T-cell (primary cell): ENCODE results near the gene OR10H3. TPM values are rescaled to one million over a fixed set of nuclear protein-coding genes. Genes with fewer than 3 reads are reported as not detected.

Experiments
- ATAC-seq, 4 experiments: fragments of 200-7000 bp in 3 of 4; fragments of 150-1000 bp in 1 of 4; cut with Tn5 transposase; replicated peaks in 1 of 4; 1 replicate in 3 of 4; 2 replicates in 1 of 4; pipeline ENCODE4 v1.10.0; 2021; ENCODE audit warnings: moderate library complexity in 3 of 4, mild to moderate bottlenecking in 2 of 4, moderate number of reproducible peaks in 1 of 4
- CTCF ChIA-PET, 2 donors: fragments of 300-600 bp; sonication (Branson Sonifier 250); formaldehyde crosslinking; loops; one replicate each; lab custom pipeline; 2022; ENCODE audit warnings: antibody characterized with exemption in 2 of 2; lab: Charles Lee
- POLR2A ChIA-PET, 2 donors: fragments of 300-600 bp; sonication (Branson Sonifier 250); formaldehyde crosslinking; loops; one replicate each; lab custom pipeline; 2022; ENCODE audit warnings: antibody characterized with exemption in 2 of 2; lab: Charles Lee
- DNase-seq, 35 experiments: peaks; one replicate each; pipeline versions ENCODE4 v3.0.0 to v3.0.0-alpha.2; 2013 to 2023
- H3K27ac ChIP-seq: one replicate; pipeline ENCODE4 v1.5.1; 2013; ENCODE audit warnings: low read length
- H3K27me3 ChIP-seq, 2 experiments: replicated peaks in 1 of 2; 1 replicate in 1 of 2; 2 replicates in 1 of 2; pipeline versions ENCODE4 v1.6.1 to v1.7.0; 2013; ENCODE audit warnings: low read length in 1 of 2, mixed read lengths in 1 of 2; ENCODE audit not compliant: control insufficient read depth in 2 of 2, insufficient read depth in 2 of 2; ENCODE audit errors: extremely low read depth in 1 of 2
- H3K36me3 ChIP-seq, 2 donors: 1 replicate in 1 of 2; 2 replicates in 1 of 2; pipeline versions ENCODE4 v1.6.1 to v1.7.0; 2013; ENCODE audit warnings: low read length in 1 of 2; ENCODE audit not compliant: control insufficient read depth in 2 of 2, insufficient read depth in 1 of 2; ENCODE audit errors: extremely low read depth in 1 of 2
- H3K4me1 ChIP-seq, 2 experiments: 1 replicate in 1 of 2; 2 replicates in 1 of 2; pipeline versions ENCODE4 v1.6.1 to v1.7.0; 2013; ENCODE audit warnings: low read length in 2 of 2, mixed read lengths in 1 of 2; ENCODE audit not compliant: insufficient read depth in 2 of 2, control insufficient read depth in 1 of 2; ENCODE audit errors: extremely low read depth in 1 of 2
- H3K4me3 ChIP-seq, 2 donors: 1 replicate in 1 of 2; 2 replicates in 1 of 2; pipeline versions ENCODE4 v1.5.1 to v1.7.0; 2013; ENCODE audit warnings: mild to moderate bottlenecking in 2 of 2, low read length in 1 of 2, moderate library complexity in 1 of 2; ENCODE audit not compliant: control insufficient read depth in 1 of 2; ENCODE audit errors: extremely low read depth in 1 of 2
- H3K9me3 ChIP-seq: 2 replicates; pipeline ENCODE4 v1.7.0; 2013
- H3K27ac Mint-ChIP-seq, 2 donors: one replicate each; pipeline ENCODE4 v1.8.0; 2020 to 2021; ENCODE audit warnings: mild to moderate bottlenecking in 2 of 2, mixed read lengths in 2 of 2
- H3K27me3 Mint-ChIP-seq, 2 donors: one replicate each; pipeline ENCODE4 v1.8.0; 2021 to 2022; ENCODE audit warnings: mixed read lengths in 2 of 2
- H3K36me3 Mint-ChIP-seq: one replicate; pipeline ENCODE4 v1.8.0; 2021; ENCODE audit warnings: mixed read lengths
- H3K4me1 Mint-ChIP-seq, 3 donors: one replicate each; pipeline ENCODE4 v1.8.0; 2020 to 2022; ENCODE audit warnings: mixed read lengths in 3 of 3, mild to moderate bottlenecking in 1 of 3
- H3K4me3 Mint-ChIP-seq, 3 donors: one replicate each; pipeline ENCODE4 v1.8.0; 2020 to 2022; ENCODE audit warnings: mild to moderate bottlenecking in 3 of 3, mixed read lengths in 3 of 3, moderate library complexity in 3 of 3
- H3K9me3 Mint-ChIP-seq, 3 donors: one replicate each; pipeline ENCODE4 v1.8.0; 2020 to 2022; ENCODE audit warnings: mixed read lengths in 3 of 3
- WGBS: methylation state at CpG from one replicate; pipeline ENCODE4 v1.1.5; 2013; ENCODE audit warnings: missing lambda C conversion rate; ENCODE audit not compliant: insufficient coverage; 5-methylcytosine and 5-hydroxymethylcytosine counted together
- total RNA-seq, 35 experiments: library from RNA in 6 of 35; stranded (reverse) in 6 of 35; fragments of 120-200 nt in 1 of 35; gene quantifications; one replicate each; pipeline versions ENCODE4 v1.2.1 to v1.2.4 and lab custom pipeline; 2013 to 2026

The OR10H3 gene
- total RNA-seq, 5 donors from 2014 or later (not counting 1 experiment from before 2014, with no cell fraction given), result not detected

GRCh38 chr19:15717809-15718208 is 20.0 kb upstream of the OR10H3 start:
- Mint-ChIP-seq H3K9me3 (peaks cover 0 to 1% (median 0%) of the 10 kb centered on the region in 3 donors), H3K4me1 (peaks cover 0 to 2% (median 1%) of the 10 kb centered on the region in 3 donors), H3K4me3 (no peak overlapping the region), H3K36me3 (no peaks in the 10 kb centered on the region), H3K27me3 (peaks cover 42 to 66% of the 10 kb centered on the region in 2 donors), H3K27ac (no peak overlapping the region)
- Histone ChIP-seq H3K27me3 (peaks cover 3 to 25% of the 10 kb centered on the region in 2 experiments), H3K4me1 (no peaks in the 10 kb centered on the region), H3K9me3 (no peaks in the 10 kb centered on the region), H3K4me3 (no peak overlapping the region), H3K36me3 (no peaks in the 10 kb centered on the region), H3K27ac (no peak overlapping the region)
- ATAC-seq (no peak), DNase-seq (no peak)
- WGBS, result 12% methylated on average over 6 of the region's 6 CpGs
- POLR2A ChIA-PET, result no interaction called here
- CTCF ChIA-PET, result interaction anchor here in 1 of 2 donors (0.6 kb wide), 1 partner anchor 435 kb away, joined by 3 read pairs; no protein-coding TSS in a partner anchor

GRCh38 chr19:15721268-15721667 is 16.5 kb upstream of the OR10H3 start:
- POLR2A ChIA-PET, result no interaction called here
- ATAC-seq, result no peak

GRCh38 chr19:15722956-15723355 is 14.8 kb upstream of the OR10H3 start:
- no peak overlapping the region for H3K4me3 ChIP-seq
- H3K4me3 Mint-ChIP-seq, result no peak overlapping the region
- no peaks in the 10 kb centered on the region for H3K9me3 ChIP-seq
- DNase-seq (no peak), ATAC-seq (no peak)
- peaks cover 0 to 1% (median 0%) of the 10 kb centered on the region in 3 donors for H3K9me3 Mint-ChIP-seq
- ChIA-PET POLR2A (no interaction called here), CTCF (no interaction called here)
- H3K27me3 ChIP-seq, result peaks cover 3 to 28% of the 10 kb centered on the region in 2 experiments
- WGBS, result 31% methylated on average over 21 of the region's 25 CpGs
- no peaks in the 10 kb centered on the region for H3K36me3 ChIP-seq
- H3K27ac Mint-ChIP-seq, result no peak overlapping the region
- no peaks in the 10 kb centered on the region for H3K4me1 ChIP-seq
- H3K27me3 Mint-ChIP-seq, result peaks cover 55 to 76% of the 10 kb centered on the region in 2 donors
- no peaks in the 10 kb centered on the region for H3K36me3 Mint-ChIP-seq
- H3K27ac ChIP-seq, result no peak overlapping the region
- H3K4me1 Mint-ChIP-seq, result peaks cover 0 to 3% (median 3%) of the 10 kb centered on the region in 3 donors

More at GRCh38 chr19:15721268-15721667, 16.5 kb upstream of the OR10H3 start:
- H3K27ac ChIP-seq, result no peak overlapping the region
- H3K4me3 Mint-ChIP-seq, result no peak overlapping the region
- H3K9me3 Mint-ChIP-seq, result peaks cover 0 to 1% (median 0%) of the 10 kb centered on the region in 3 donors
- no peak overlapping the region for H3K4me3 ChIP-seq
- CTCF ChIA-PET, result no interaction called here
- peaks cover 0 to 3% (median 3%) of the 10 kb centered on the region in 3 donors for H3K4me1 Mint-ChIP-seq
- peaks cover 56 to 78% of the 10 kb centered on the region in 2 donors for H3K27me3 Mint-ChIP-seq
- whole genome bisulfite sequencing, result no CpG with 5 or more reads among the region's 1 CpG
- H3K9me3 ChIP-seq, result no peaks in the 10 kb centered on the region
- H3K36me3 ChIP-seq, result no peaks in the 10 kb centered on the region
- H3K27me3 ChIP-seq, result peaks cover 3 to 34% of the 10 kb centered on the region in 2 experiments
- no peaks in the 10 kb centered on the region for H3K4me1 ChIP-seq
- H3K36me3 Mint-ChIP-seq, result no peaks in the 10 kb centered on the region
- H3K27ac Mint-ChIP-seq, result no peak overlapping the region
- DNase-seq, result no peak

- DNase-seq (no peak), ATAC-seq (no peak)
- Mint-ChIP-seq H3K4me3 (no peak within 1 kb of the TSS), H3K27ac (no peak within 1 kb of the TSS), H3K4me1 (peaks cover 0 to 8% (median 6%) of the 10 kb centered on the region in 3 donors), H3K27me3 (peaks cover 51 to 56% of the 10 kb centered on the region in 2 donors), H3K36me3 (no peaks in the 10 kb centered on the region), H3K9me3 (peaks cover 0 to 5% (median 0%) of the 10 kb centered on the region in 3 donors)
- H3K27me3 ChIP-seq, result peaks cover 0 to 33% of the 10 kb centered on the region in 2 experiments
- 62% methylated on average over 2 of the region's 5 CpGs for WGBS
- H3K27ac ChIP-seq, result no peak within 1 kb of the TSS
- H3K4me1 ChIP-seq, result no peaks in the 10 kb centered on the region
- no peak within 1 kb of the TSS for H3K4me3 ChIP-seq
- H3K36me3 ChIP-seq, result no peaks in the 10 kb centered on the region
- ChIA-PET CTCF (no interaction called here), POLR2A (no interaction called here)
- H3K9me3 ChIP-seq, result no peaks in the 10 kb centered on the region
These were observed 10.1 kb upstream of the OR10H3 start, which contains the start of gene OR10H2 for GRCh38 chr19:15727724-15728123. Gene OR10H2, plus strand, starts transcription at chr19:15728024. Its CDS starts 20 bp downstream, at chr19:15728044.

GRCh38 chr19:15730538-15730937 is 7.2 kb upstream of the OR10H3 start:
- peaks cover 0 to 6% (median 3%) of the 10 kb centered on the region in 3 donors for H3K4me1 Mint-ChIP-seq
- no peak for ATAC-seq
- ChIA-PET POLR2A (interaction anchor here in 1 of 2 donors (0.8 kb wide), 1 partner anchor 216 kb away, joined by 4 read pairs; no protein-coding TSS in a partner anchor), CTCF (no interaction called here)
- WGBS, result no CpG with 5 or more reads among the region's 1 CpG
- no peak overlapping the region for H3K4me3 Mint-ChIP-seq
- H3K9me3 ChIP-seq, result no peaks in the 10 kb centered on the region
- no peak overlapping the region for H3K27ac Mint-ChIP-seq
- no peaks in the 10 kb centered on the region for H3K36me3 ChIP-seq
- H3K27me3 Mint-ChIP-seq, result peaks cover 37 to 42% of the 10 kb centered on the region in 2 donors
- no peak overlapping the region for H3K4me3 ChIP-seq
- H3K36me3 Mint-ChIP-seq, result no peaks in the 10 kb centered on the region
- peak in 1 of 35 experiments; percentile 5 for DNase-seq
- no peaks in the 10 kb centered on the region for H3K4me1 ChIP-seq
- H3K9me3 Mint-ChIP-seq, result peaks cover 0 to 5% (median 0%) of the 10 kb centered on the region in 3 donors
- H3K27me3 ChIP-seq, result peaks cover 0 to 20% of the 10 kb centered on the region in 2 experiments
- no peak overlapping the region for H3K27ac ChIP-seq

- DNase-seq (no peak), ATAC-seq (no peak)
- 7% methylated on average over 1 of the region's 1 CpG for WGBS
- Mint-ChIP-seq H3K4me3 (no peak overlapping the region), H3K4me1 (peaks cover 0 to 6% (median 3%) of the 10 kb centered on the region in 3 donors), H3K27ac (no peak overlapping the region), H3K36me3 (no peaks in the 10 kb centered on the region), H3K9me3 (peaks cover 0 to 5% (median 0%) of the 10 kb centered on the region in 3 donors), H3K27me3 (peaks cover 22 to 26% of the 10 kb centered on the region in 2 donors)
- no peak overlapping the region for H3K27ac ChIP-seq
- no peaks in the 10 kb centered on the region for H3K9me3 ChIP-seq
- H3K36me3 ChIP-seq, result no peaks in the 10 kb centered on the region
- ChIA-PET CTCF (interaction anchor here in 1 of 2 donors (0.6 kb wide), 1 partner anchor 516 kb away, joined by 7 read pairs; no protein-coding TSS in a partner anchor), POLR2A (no interaction called here)
- peaks cover 0 to 14% of the 10 kb centered on the region in 2 experiments for H3K27me3 ChIP-seq
- no peaks in the 10 kb centered on the region for H3K4me1 ChIP-seq
- H3K4me3 ChIP-seq, result no peak overlapping the region
These were observed 5.4 kb upstream of the OR10H3 start for GRCh38 chr19:15732388-15732787.
